CD4-positive, alpha-beta T cell treated with Interleukin-4 for 1 hour (primary cell): Measurements from ENCODE around the gene SLC38A1.
A peak's percentile ranks its signal among the peaks of the same experiment; 100 is the strongest.

Experiments
- DNase-seq, 2 donors: peaks; one replicate each; pipeline ENCODE4 v3.0.0-alpha.2; 2020 to 2022

The SLC38A1 gene

DNA sequence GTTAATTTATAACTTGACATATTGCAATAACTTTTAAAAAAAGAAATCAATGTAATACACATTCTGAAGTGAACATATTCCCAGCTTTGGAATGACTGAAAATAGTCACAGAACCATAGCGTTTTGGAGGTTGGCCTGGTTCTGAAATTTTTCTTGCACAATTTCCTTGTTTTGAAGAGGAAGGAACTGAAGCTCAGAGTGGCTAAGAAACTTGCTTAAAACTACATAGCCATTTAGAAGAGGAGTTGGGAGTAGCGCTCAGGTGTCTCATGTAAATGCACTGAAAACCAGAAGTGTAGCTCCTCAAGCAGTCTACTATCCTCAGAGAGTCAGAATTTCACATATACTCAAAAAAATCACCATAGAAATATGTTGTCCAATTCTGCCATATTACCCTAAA is 41.2 kb downstream of the SLC38A1 start:
- no peak for DNase-seq

DNA sequence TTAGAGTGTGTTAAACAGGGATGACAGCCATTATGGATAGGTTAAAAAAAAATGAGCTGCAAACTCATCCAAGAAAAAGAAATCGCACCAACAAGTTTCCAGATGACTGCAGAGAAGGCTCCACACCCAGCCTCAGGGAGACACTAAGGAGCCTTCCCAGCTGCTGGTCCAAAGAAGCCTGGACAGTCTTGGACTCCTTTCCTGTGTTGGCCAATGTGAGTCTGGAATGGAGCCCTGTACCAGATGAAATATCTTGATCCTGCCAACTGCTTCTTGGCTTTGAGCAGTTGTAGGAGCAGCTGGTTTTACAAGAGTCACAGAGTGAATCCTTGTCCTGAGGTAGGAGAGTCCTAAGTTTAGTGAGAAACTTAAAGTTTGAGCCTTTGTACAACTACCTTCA is 44.5 kb downstream of the SLC38A1 start:
- DNase-seq: no peak

GRCh38 chr12:46223047-46223446 is 45.8 kb downstream of the SLC38A1 start:
- peak in 1 of 2 donors; percentile 36 for DNase-seq

DNA sequence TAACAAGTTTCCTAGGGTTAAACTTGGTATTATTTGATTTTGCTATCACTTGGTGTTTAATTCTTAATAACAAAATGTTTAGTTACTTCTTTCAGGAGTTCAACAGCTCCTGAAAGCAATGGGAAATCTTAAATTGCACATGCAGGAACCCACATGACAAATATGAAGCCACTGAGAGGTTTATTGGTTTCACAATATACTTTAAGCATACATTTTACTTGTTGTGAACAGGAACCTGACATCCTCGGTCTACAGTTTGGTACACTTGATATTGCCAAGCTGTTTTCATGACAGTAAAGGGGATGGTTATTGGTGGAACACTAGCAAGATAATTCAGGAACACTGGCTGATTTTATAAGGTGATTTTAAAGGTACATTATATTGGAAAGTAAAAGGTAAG is 46.2 kb downstream of the SLC38A1 start:
- DNase-seq: peak in 1 of 2 donors; percentile 33

DNA sequence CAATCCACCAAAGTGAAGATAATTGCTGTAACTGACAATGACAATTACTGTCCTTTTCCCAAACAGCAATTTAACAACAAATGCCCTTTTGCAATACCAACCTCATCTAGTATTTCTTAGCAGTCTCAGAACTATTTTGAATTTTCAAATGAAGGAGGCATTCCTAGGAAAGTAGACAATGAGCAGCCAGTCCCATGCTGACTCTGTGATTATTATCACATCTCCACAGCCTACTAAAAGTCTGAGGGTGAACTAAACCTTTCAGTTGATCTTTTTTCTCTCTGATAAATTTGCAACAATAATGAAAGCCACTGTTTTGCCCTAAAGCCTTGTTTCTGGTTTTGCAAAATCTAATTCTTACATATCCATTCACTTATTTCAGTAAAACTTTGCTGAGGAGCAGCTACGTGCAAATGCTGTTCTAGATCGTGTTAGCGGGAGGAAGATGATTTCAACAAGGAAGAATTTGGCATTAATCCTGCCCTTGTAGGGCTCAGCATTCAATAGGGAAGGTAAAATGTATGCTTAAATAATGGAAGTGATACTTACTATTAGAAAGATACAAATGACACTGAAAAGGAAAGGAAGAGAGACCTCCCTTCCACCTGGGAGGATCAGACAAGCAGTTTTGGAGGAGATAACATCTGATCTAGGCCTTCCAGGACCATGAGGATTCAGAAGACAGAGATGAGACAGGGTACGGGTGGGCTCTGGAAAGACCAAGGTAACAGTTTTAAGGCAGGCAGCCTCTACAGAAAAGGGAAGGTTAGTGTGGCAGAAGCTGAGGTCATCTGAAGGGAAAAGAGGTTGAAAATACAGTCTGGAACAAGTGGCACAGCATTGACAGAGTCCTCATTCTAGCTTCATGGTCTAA is 47.4 kb downstream of the SLC38A1 start:
- DNase-seq: no peak

GRCh38 chr12:46219877-46220655 is 48.8 kb downstream of the SLC38A1 start:
- DNase-seq: peak; percentile 76 to 92

DNA sequence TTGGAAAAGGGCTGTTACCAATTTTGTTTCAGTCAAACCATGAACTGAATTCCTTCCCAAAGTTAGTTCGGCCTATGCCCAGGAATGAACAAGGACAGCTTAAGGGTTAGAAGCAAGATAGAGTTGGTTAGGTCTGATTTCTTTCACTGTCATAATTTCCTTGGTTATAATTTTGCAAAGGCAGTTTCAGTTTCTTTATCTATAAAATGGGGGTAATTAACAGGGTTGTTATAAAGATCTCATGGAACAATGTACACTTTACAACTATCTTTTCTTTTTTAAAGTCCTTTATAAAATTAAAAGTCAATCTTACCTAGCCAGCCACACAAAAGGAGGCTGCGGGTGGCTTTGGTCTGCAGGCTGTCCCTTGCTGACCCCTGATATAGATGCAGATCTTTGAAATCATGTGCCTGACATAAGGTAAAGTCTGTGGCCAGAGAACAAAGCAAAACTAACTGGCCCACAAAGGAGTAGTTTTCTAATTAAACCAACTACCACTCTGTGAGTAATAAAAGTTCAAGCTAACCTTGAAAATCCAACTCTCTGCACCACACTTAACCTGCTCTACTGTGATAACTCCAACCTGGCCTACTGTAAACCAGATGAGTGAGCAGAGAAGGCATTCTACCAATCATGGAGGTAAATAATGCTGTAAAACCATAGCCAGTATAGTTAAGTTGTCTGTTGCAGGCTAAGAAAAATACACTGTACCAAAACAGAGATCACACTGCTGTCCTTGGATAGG is 49.5 kb downstream of the SLC38A1 start:
- DNase-seq: peak in 1 of 2 donors; percentile 50

GRCh38 chr12:46218322-46219095 is 50.3 kb downstream of the SLC38A1 start:
- DNase-seq: peak in 1 of 2 donors; percentile 41

- DNase-seq: peak; percentile 75 to 86
Observed at GRCh38 chr12:46217541-46218321, 51.1 kb downstream of the SLC38A1 start.

DNA sequence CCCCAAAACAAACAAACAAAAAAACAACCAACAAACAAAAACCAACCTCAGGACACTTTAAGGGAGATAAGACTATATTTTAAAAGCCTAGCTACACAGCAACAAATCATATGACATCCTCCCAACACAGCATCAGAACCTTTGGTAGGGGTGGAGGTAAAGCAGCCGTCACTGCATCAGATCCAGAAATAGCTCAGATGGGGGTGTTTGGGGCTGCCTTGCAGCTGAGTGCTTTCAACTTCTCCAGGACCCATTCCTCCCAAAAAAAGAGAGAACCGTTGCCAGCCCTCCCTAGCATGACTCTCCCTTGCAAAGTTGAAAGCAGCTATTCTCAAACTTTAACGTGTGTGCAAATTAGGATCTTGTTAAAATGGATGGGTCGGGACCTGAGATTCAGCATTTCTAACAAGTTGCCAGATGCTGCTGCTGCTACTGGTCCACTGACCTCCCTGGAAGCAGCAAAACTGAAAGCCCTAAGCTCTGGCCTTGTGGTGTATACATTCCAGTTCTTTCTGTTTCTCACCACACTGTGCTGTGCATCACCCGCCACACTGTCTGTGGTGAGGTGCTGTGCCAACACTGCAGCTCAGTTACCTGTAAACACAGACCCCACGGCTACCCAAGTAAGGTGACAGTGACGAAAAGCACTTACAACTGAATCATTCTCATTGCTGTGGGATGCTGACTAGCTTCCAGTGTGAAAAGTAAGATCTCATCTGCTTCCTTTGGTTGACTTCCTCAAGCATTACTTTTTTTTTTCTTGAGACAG is 54.0 kb downstream of the SLC38A1 start:
- peak; percentile 91 to 93 for DNase-seq

- no peak for DNase-seq
Observed at GRCh38 chr12:46212108-46212982, 56.5 kb downstream of the SLC38A1 start.

DNA sequence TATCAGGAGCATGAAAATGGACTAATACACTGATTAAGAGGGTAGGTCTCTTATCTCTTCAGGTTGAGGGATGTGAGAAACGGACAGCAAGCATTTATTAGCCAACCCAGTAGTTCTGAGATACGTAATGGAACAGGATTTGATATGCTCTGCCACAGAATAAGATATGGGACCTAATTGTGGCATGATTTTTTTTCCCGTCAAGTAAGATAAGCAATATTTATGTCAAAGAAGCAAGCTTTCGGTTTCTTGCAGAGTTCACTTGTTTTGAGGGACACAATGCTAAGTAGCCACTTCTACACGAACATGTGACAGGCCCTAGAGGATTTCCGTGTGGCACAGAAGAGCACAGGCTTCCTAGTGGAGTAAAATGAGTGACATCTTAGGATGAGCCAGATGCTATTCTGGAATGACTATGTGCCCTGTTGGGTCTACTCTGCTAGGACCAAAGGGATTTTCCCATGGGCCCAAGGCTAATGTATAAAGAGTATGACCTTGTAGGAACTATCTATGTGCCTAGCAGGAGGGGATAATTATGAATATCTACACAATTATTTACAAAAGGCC is 57.9 kb downstream of the SLC38A1 start:
- no peak for DNase-seq

- peak; percentile 75 to 81 for DNase-seq
Observed at GRCh38 chr12:46209914-46210872, 58.6 kb downstream of the SLC38A1 start.

DNA sequence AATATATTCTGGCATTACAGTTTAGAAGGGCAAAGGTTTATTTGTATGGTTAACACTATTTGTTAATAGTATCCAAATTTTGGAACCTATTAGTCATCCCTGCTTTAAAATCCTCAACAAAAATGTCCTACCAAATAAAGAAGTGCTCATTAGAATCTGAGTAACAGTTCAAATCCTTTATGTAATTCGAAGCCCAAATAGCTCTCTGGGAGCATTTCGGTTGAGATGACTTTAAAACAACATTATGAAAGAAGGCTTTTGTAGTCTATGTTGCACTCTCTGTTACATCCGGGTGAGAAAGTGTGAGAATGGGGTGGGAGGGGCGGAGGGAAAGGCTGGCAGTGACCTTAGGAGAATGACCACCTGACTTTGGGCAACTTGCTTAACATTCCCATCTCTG is 59.7 kb downstream of the SLC38A1 start:
- DNase-seq: peak in 1 of 2 donors; percentile 43

DNA sequence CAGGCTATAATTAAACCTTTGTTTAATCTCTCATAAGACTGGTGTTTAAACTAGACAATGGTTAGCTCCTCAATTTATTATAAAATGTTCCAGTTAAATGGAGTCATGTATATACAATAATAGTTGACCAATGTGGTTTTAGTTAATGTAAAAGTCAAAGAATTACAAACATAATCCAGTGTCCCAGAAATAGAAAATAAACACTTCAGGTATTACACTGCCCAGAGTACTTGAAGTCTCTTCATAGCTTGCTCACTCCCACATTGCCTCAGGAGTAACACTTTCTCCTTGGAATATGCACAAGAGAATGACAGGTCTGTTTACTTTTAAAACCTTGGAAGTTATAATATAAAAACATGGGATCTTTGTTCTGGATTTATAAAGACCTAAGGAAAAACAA is 60.5 kb downstream of the SLC38A1 start:
- DNase-seq: no peak

GRCh38 chr12:46207644-46208043 is 61.2 kb downstream of the SLC38A1 start:
- no peak for DNase-seq

- DNase-seq: no peak
Observed at GRCh38 chr12:46206471-46206870, 62.4 kb downstream of the SLC38A1 start.

GRCh38 chr12:46205294-46205693 is 63.5 kb downstream of the SLC38A1 start:
- no peak for DNase-seq
